ENCODE measurements around the gene VGLL3. TPM values are rescaled to one million over a fixed set of nuclear protein-coding genes. Genes with fewer than 3 reads are reported as not detected.

Gene VGLL3
- total RNA-seq, 1 experiment from 2014 or later, result 0.15 TPM

Other genes starting within 250 kb of the VGLL3 start
- 32.7 TPM for gene CHMP2B, start 236.2 kb upstream of the VGLL3 start, total RNA-seq (2021; ENCODE audit: unreplicated experiment)